HTERT RPE-1 (cell line): Measurements from ENCODE around the gene BCR.
"Not testable (repeated sequence)": the region's sequence is repeated elsewhere in the genome, so short reads cannot be mapped to it uniquely, and the experiment has no call there.

Source experiments
- in situ Hi-C: fragments of 300-500 bp; cut with MboI; formaldehyde crosslinking; loops from 4 replicates; pipeline ENCODE4 v1.14.3; 2020; ENCODE audit warnings: low sequenced_read_pairs

Gene BCR

DNA sequence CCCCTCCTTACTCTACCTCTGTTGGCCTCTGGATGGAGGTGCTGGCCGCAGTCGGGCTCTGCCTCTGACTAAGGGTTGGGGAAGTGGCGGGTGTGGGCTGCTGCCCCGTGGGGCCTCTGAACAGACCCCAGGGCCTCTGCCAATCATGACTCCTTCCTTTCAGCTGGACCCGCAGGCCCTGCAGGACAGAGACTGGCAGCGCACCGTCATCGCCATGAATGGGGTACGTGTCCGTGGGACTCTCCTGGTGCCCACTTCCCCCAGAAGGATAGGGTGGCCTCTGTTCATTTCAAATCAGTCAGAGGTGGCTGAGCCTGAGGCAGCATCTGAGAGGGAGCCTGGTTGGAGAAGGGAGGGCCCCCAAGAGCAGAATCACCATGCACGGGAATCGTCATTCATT is 129.0 kb downstream of the BCR start:
- in situ Hi-C loops = not testable (repeated sequence)

GRCh38 chr22:23310443-23311097 is 130.3 kb downstream of the BCR start:
- in situ Hi-C loops = not testable (repeated sequence)

GRCh38 chr22:23311635-23312420 is 131.5 kb downstream of the BCR start:
- in situ Hi-C loops = not testable (repeated sequence)

DNA sequence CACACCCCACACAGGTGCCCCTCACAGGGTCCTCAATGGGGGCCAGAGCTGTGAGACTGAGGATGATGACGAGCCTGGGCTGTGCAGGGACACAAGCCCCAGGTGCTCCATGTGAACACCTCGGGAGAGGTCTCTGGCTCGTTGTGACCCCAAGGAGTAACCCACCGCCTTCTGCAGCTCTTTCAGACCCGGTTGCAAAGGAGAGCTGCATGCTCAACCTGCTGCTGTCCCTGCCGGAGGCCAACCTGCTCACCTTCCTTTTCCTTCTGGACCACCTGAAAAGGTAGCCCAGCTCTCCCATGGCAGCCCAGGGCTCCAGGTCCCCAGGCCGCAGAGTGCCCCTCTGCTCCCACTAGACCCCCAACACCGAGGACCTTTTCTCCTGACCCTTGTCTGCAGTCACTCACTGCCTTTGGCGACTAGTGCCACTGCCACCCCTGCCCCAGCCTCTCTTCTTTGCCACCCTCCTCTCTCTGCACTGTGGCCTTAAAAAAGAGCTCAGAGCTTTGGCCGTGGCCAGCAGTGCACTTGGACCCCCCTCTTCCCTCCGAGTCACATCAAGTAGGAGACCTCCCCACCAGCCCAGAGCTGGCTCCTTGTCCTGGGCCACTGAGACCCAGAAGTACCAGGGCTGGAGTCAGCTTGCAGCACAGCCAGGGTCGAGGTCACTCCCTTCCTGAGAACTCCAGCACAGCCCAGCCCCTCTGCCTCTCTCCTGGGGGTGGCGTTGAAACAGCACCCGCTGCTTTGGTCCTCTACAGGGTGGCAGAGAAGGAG is 133.7 kb downstream of the BCR start:
- in situ Hi-C loops = no loop called here

DNA sequence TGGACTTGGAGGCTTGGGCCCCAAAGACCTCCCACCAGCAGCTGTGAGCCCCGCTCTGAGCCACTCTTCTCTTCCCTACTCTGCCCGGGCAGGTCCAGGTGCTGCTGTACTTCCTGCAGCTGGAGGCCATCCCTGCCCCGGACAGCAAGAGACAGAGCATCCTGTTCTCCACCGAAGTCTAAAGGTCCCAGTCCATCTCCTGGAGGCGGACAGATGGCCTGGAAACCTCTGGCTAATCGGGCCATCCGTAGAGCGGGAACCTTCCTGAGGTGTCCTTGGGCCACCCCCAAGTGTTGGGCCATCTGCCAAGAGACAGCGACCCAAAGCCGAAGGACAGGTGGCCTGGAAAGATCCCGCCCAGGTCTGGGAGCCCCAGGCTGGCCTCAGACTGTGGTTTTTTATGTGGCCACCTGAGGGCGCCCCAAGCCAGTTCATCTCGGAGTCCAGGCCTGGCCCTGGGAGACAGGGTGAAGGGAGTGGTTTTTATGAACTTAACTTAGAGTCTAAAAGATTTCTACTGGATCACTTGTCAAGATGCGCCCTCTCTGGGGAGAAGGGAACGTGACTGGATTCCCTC is 135.1 kb downstream of the BCR start:
- in situ Hi-C loops = no loop called here

- in situ Hi-C loops = not testable (repeated sequence)
Measured at GRCh38 chr22:23316596-23316995, 136.3 kb downstream of the BCR start.

DNA sequence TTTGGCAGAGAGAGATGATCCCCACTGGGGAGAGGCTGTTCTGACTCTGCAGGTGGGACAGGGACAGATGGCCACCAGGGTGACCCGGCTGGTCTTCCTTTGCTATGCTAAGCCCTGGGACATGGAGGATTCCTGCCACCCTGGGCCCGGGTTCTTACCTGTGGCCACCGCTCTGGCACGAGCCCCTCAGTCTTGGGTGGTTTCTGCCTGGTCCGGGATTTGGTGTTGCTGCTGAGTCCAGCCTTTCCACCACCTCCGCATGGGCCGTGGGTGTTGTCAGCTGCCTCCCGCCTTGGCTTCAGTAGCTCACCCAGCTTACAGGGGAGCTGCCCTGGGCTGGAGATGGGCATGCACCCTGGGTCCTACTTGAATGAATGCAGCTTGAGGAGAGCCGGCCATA is 138.0 kb downstream of the BCR start:
- in situ Hi-C loops = not testable (repeated sequence)

DNA sequence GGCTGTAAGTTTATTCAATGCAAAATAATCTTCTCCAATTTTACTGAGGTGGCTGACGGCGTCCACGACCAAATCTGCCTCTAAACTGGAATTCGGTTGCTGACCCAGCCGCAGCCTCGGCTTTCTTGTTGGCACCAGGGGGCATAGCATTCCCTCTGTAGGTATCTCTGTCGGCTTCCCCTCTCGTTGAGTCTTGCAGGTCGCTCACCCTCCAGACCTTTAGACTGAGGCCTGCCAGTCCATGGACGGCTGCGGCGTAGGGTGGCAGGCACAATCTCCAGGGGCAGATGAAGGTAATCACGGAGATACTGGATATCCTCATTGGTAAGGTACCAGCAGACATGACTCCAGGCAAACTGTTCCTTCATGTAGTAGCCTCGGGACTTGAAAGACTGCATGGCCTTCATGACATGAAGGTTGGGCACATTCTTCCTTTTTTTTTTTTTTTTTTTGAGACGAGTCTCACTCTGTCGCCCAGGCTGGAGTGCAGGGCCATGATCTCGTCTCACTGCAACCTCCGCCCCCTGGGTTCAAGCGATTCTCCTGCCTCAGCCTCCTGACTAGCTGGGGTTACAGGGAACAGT is 142.3 kb downstream of the BCR start:
- in situ Hi-C loops = not testable (repeated sequence)

GRCh38 chr22:23323960-23324688 is 143.8 kb downstream of the BCR start:
- in situ Hi-C loops = not testable (repeated sequence)

DNA sequence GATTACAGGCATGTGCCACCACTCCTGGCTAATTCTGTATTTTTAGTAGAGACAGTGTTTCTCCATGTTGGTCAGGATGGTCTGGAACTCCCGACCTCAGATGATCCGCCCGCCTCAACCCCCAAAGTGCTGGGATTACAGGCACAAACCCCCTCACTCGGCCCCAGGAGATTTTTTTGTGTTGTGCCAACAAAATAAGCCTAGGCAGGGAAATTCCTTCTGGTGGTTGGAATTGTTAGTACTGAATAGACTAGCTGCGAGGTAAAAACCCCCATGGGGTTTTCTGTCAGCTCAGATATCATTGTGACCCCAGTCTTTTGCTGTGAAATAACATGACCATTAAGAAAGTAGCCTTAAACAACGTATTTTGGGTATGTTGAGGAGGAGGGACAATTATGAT is 144.9 kb downstream of the BCR start:
- in situ Hi-C loops = no loop called here

DNA sequence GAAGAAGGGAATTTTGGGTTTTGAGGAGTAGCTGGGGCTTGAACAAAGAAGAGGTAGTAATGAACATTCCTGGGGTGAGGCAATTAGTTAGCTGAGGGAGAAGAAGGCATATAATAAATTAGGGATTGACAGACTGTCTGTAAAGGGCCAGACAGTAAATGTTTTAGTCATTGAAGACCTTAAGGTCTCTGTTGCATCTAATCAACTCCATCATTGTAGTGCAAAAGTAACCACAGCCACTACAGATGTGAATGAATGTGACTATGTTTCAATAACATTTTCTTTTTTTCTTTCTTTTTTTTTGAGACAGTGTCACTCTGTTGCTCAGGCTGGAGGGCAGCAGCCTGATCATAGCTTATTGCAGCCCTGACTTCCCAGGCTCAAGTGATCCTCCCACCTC is 153.5 kb downstream of the BCR start:
- in situ Hi-C loops = not testable (repeated sequence)

DNA sequence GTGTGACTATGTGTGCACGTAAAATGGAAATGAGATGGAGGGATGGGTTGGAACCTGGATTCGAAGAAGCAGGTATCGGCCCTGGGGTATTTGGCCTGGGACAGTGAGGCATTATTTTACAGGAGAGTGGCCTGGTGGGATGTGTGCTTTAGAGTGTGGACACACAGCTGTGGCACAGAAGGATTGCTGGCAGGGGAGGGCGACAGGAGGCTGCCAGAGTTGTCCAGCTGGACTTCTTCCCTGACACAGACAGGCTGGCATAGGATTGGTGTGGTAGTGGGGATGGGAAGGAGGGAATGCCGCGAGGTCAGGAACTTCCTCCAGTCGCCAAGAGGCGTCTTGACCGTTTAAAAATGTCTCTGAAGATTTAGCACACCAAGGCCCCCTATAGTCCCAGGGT is 157.4 kb downstream of the BCR start:
- in situ Hi-C loops = not testable (repeated sequence)

DNA sequence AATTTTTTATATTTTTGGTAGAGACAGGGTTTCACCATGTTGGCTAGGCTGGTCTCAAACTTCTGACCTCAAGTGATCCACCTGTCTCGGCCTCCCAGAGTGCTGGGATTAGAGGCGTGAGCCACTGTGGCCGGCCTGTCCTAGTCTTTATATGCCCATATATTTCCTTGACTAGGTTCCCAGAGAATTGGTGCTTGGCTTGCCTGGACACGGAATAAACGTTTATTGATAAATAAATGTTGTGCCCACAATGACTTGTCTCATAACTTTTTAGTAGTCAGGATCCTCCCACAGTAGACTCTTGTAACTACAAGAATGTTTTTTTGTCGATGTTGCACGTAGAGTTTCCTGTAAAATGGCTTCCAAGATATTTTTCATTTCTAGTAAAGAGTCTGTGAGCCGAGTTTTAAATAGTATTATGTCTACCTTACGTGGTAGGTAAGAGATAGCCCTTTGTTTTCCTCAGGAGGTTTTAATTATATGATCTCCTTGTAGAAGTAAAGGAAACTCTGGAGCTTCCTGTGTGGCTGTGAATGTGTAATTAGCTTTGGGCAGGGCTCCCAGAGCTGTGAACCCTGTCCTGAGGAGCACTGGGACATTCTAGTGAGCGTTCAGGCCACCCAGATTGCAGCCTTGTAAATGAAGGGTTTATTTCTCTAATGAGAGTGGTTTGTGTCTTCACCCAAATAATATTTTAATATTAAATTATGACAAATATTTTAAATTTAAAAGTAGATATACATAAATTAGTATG is 161.8 kb downstream of the BCR start:
- in situ Hi-C loops = not testable (repeated sequence)

GRCh38 chr22:23351321-23351720 is 171.0 kb downstream of the BCR start:
- in situ Hi-C loops = no loop called here

- in situ Hi-C loops = no loop called here
Measured at GRCh38 chr22:23353004-23353403, 172.7 kb downstream of the BCR start.

DNA sequence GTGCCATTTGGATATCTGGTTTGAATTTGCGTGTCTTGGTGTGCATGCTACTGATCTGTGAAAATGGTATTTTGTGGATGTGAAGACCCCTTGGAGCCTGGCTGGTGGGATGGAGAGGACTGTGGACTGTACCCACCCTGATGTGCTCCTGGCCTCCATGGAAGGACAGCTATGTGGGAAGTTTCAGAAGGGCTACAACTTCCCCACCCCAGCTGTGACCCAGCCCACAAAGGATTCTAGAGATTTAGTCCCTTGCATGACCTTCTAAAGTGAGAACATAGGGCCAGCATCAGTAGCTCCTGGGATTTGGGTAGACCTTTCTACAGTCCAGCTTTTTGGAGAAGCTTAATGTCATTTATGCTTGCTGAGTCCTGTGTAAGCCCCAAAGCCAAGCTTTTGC is 173.4 kb downstream of the BCR start:
- in situ Hi-C loops = no loop called here

DNA sequence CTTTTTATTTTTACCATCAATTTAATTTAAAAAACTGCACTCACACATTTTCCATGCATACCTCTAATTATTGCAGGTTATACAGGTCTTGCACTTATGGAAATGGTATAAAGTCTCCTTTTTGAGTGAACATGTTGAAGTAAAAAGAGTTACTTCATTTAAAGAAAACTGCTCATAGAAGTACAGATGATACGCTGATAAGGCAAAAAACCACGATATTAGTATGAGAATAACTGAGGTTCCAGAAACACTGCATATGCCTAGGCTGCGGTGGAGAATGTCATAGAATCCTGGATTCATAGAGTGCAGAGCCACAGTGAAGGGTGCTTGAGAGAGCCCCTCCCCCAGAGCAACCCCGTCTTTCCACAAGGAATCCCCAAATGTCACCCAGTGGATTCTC is 175.8 kb downstream of the BCR start:
- in situ Hi-C loops = no loop called here

GRCh38 chr22:23357053-23357452 is 176.7 kb downstream of the BCR start:
- in situ Hi-C loops = no loop called here

DNA sequence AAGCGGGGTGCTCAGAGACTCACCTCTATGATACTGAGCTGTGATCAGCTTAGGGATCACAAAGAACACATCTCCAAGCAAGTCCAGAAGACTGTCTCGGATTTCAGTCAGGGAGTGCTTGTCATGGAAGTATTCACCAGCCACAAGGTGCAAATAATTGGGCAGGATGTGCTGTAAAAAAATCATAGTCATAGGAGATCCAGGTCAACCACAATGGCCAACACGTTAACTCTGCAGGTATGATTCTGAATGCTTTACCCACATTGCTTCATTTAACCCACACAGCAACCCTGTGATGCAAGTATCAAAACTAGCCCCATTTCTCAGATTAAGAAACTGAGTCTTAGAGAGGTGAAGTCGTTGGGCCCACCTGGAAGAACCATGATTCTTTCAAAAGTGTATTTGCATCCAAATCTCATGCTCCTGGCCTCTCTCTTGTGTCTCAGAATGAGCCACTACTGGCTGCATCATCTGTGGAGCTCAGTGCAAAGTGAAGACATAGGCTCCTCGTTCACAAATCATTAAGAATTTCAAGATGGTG is 179.3 kb downstream of the BCR start:
- in situ Hi-C loops = no loop called here
